Measurements from ENCODE around the gene EXD3.
"Not testable (repeated sequence)": the region's sequence is repeated elsewhere in the genome, so short reads cannot be mapped to it uniquely, and the experiment has no call there.

- not testable (repeated sequence) for TF ChIP-seq CTCF (conservative IDR thresholded peaks at IDR 0.05 in 1 of 2, IDR thresholded peaks at IDR 0.05 in 1 of 2; ENCODE audit: low read depth in 1 of 2, low read length in 2 of 2); EZH2 (IDR thresholded peaks at IDR 0.05; ENCODE audit: low read length, missing control alignments)
Measured at GRCh38 chr9:137327641-137328550, 95.1 kb downstream of the EXD3 start.
